ENCODE results near the gene SCGB3A2. TPM values are rescaled to one million over a fixed set of nuclear protein-coding genes. Genes with fewer than 3 reads are reported as not detected.

Gene SCGB3A2
- polyA plus RNA-seq, 3 donors = 1.3 to 15.9 (median 9.3) TPM

GRCh38 chr5:147845618-147846017, 32.9 kb upstream of the SCGB3A2 start:
- Histone ChIP-seq H3K9ac (ENCODE audit: insufficient read depth, low read length, poor library complexity, severe bottlenecking) (no peak overlapping the region), H3K36me3 (replicated peaks in 1 of 2; ENCODE audit: control insufficient read depth in 1 of 2, insufficient read depth in 2 of 2, low read length in 2 of 2) (no peaks in the 10 kb centered on the region), H2AFZ (ENCODE audit: insufficient read depth, low read depth, low read length, poor library complexity, severe bottlenecking) (no peak overlapping the region), H3K27me3 (ENCODE audit: control insufficient read depth in 2 of 2, insufficient read depth in 2 of 2, low read length in 2 of 2) (no peaks in the 10 kb centered on the region), H3K4me3 (replicated peaks in 1 of 3; ENCODE audit: low read depth in 2 of 3, low read length in 3 of 3) (no peak overlapping the region), H3K4me1 (ENCODE audit: control insufficient read depth in 1 of 2, insufficient read depth in 2 of 2, low read length in 2 of 2) (no peaks in the 10 kb centered on the region), H3K79me2 (ENCODE audit: insufficient read depth, low read length) (no peaks in the 10 kb centered on the region), H3K9me3 (replicated peaks in 1 of 2; ENCODE audit: control insufficient read depth in 1 of 2, insufficient read depth in 1 of 2, low read length in 2 of 2) (no peaks in the 10 kb centered on the region), H3K4me2 (replicated peaks; ENCODE audit: extremely low read depth, low read length, poor library complexity, severe bottlenecking) (no peak overlapping the region), H4K20me1 (ENCODE audit: insufficient read depth, low read length) (no peaks in the 10 kb centered on the region), H3K27ac (ENCODE audit: low read depth in 1 of 2, low read length in 2 of 2) (no peak overlapping the region)
- Mint-ChIP-seq H3K4me3 (no peak overlapping the region), H3K27ac (no peak overlapping the region), H3K36me3 (no peaks in the 10 kb centered on the region), H3K9me3 (no peaks in the 10 kb centered on the region), H3K27me3 (ENCODE audit: low read depth in 3 of 3) (peaks cover 0 to 2% (median 2%) of the 10 kb centered on the region in 3 donors), H3K4me1 (no peaks in the 10 kb centered on the region)
- no peak for TF ChIP-seq CTCF (IDR thresholded peaks at IDR 0.05)
- DNase-seq = no peak
- WGBS (ENCODE audit: insufficient coverage) = 95% methylated on average over 4 of the region's 4 CpGs
- intact Hi-C loops (cut with micrococcal nuclease) = no loop called here

GRCh38 chr5:147849226-147849625, 29.3 kb upstream of the SCGB3A2 start:
- peaks cover 0 to 5% of the 10 kb centered on the region in 2 donors for H3K4me1 ChIP-seq (ENCODE audit: control insufficient read depth in 1 of 2, insufficient read depth in 2 of 2, low read length in 2 of 2)
- H3K4me3 ChIP-seq (replicated peaks in 1 of 3; ENCODE audit: low read depth in 2 of 3, low read length in 3 of 3) = no peak overlapping the region
- H2AFZ ChIP-seq (ENCODE audit: insufficient read depth, low read depth, low read length, poor library complexity, severe bottlenecking) = no peak overlapping the region
- TF ChIP-seq CTCF (IDR thresholded peaks at IDR 0.05) = no peak
- H3K27ac ChIP-seq (ENCODE audit: low read depth in 1 of 2, low read length in 2 of 2) = no peak overlapping the region
- Mint-ChIP-seq H3K4me1 (peaks cover 8% of the 10 kb centered on the region), H3K27ac (no peak overlapping the region), H3K4me3 (no peak overlapping the region), H3K36me3 (no peaks in the 10 kb centered on the region), H3K9me3 (no peaks in the 10 kb centered on the region), H3K27me3 (ENCODE audit: low read depth in 3 of 3) (peaks cover 0 to 2% (median 2%) of the 10 kb centered on the region in 3 donors)
- intact Hi-C loops (cut with micrococcal nuclease) = no loop called here
- 100% methylated on average over 2 of the region's 2 CpGs for WGBS (ENCODE audit: insufficient coverage)
- no peak overlapping the region for H3K9ac ChIP-seq (ENCODE audit: insufficient read depth, low read length, poor library complexity, severe bottlenecking)
- H3K27me3 ChIP-seq (ENCODE audit: control insufficient read depth in 2 of 2, insufficient read depth in 2 of 2, low read length in 2 of 2) = no peaks in the 10 kb centered on the region
- no peaks in the 10 kb centered on the region for H4K20me1 ChIP-seq (ENCODE audit: insufficient read depth, low read length)
- H3K36me3 ChIP-seq (replicated peaks in 1 of 2; ENCODE audit: control insufficient read depth in 1 of 2, insufficient read depth in 2 of 2, low read length in 2 of 2) = no peaks in the 10 kb centered on the region
- H3K9me3 ChIP-seq (replicated peaks in 1 of 2; ENCODE audit: control insufficient read depth in 1 of 2, insufficient read depth in 1 of 2, low read length in 2 of 2) = no peaks in the 10 kb centered on the region
- no peak overlapping the region for H3K4me2 ChIP-seq (replicated peaks; ENCODE audit: extremely low read depth, low read length, poor library complexity, severe bottlenecking)
- DNase-seq = no peak
- H3K79me2 ChIP-seq (ENCODE audit: insufficient read depth, low read length) = no peaks in the 10 kb centered on the region
